Activated CD8-positive, alpha-beta T cell treated with anti-CD3 and anti-CD28 coated beads for 36 hours (primary cell): ENCODE data around the gene PHKB. TPM values are rescaled to one million over a fixed set of nuclear protein-coding genes. Genes with fewer than 3 reads are reported as not detected.
"Not testable (repeated sequence)": the region's sequence is repeated elsewhere in the genome, so short reads cannot be mapped to it uniquely, and the experiment has no call there.

Experiments
- ATAC-seq: fragments of 200-7000 bp; cut with Tn5 transposase; one replicate; pipeline ENCODE4 v1.10.0; 2021; ENCODE audit warnings: mild to moderate bottlenecking, moderate library complexity
- CTCF ChIA-PET: fragments of 350-600 bp; sonication (Branson Sonifier 250); formaldehyde crosslinking; loops from one replicate; lab custom pipeline; 2021; ENCODE audit warnings: antibody characterized with exemption; lab: Charles Lee
- POLR2A ChIA-PET: fragments of 350-600 bp; sonication (Branson Sonifier 250); formaldehyde crosslinking; loops from one replicate; lab custom pipeline; 2021; ENCODE audit warnings: antibody characterized with exemption; lab: Charles Lee
- DNase-seq: peaks from one replicate; pipeline ENCODE4 v3.0.0-alpha.2; 2020
- H3K27ac Mint-ChIP-seq: one replicate; pipeline ENCODE4 v1.8.0; 2021; ENCODE audit warnings: mild to moderate bottlenecking, mixed read lengths
- H3K27me3 Mint-ChIP-seq: one replicate; pipeline ENCODE4 v1.8.0; 2021; ENCODE audit warnings: mixed read lengths
- H3K36me3 Mint-ChIP-seq: one replicate; pipeline ENCODE4 v1.8.0; 2021; ENCODE audit warnings: low read depth, mixed read lengths
- H3K4me1 Mint-ChIP-seq: one replicate; pipeline ENCODE4 v1.8.0; 2021; ENCODE audit warnings: low read depth, mixed read lengths
- H3K4me3 Mint-ChIP-seq: one replicate; pipeline ENCODE4 v1.8.0; 2021; ENCODE audit warnings: mild to moderate bottlenecking, moderate library complexity, mixed read lengths
- H3K9me3 Mint-ChIP-seq: one replicate; pipeline ENCODE4 v1.8.0; 2021; ENCODE audit warnings: mixed read lengths
- intact Hi-C: fragments of 100-400 bp; cut with micrococcal nuclease; formaldehyde crosslinking; loops from one replicate; pipeline ENCODE4 v1.10.0; 2022
- total RNA-seq, 2 experiments: library from RNA; stranded (reverse); gene quantifications; one replicate each; pipeline ENCODE4 v1.2.3, GENCODE V29; 2021
- TF ChIP-seq, protein P1 (sequence below): fragments of 200-600 bp; IDR thresholded peaks from one replicate; pipeline ENCODE4 v1.8.0; 2022; ENCODE audit warnings: antibody characterized with exemption, mild to moderate bottlenecking

Gene PHKB
- total RNA-seq, 2 experiments from 2014 or later, result 20.2 to 23.1 TPM

DNA sequence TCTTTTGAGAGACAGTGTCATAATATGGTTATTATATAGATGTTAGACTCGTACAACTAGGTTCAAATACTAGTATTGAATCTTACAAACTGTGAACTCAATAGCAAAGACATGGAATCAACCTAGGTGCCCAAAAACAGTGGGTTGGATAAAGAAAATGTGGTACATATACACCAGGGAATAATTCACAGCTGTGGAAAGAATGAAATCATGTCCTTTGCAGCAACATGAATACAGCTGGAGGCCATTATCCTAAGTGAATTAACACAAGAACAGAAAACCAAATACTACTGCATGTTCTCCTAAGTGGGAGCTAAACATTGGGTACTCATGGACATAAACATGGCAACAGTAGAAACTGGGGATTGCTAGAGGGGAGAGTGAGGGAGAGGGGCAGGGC, 8.1 kb downstream of the PHKB start:
- H3K36me3 Mint-ChIP-seq, result peaks cover 6% of the 10 kb centered on the region
- intact Hi-C loops, result loop anchor here (10.0 kb wide), 1 partner anchor 324 kb away; the partner anchor contains the start of gene NETO2
- ChIA-PET CTCF (interaction anchor here (0.8 to 1.2 kb wide), 2 partner anchors 9 to 12 kb away, joined by 3 to 5 read pairs; no protein-coding TSS in a partner anchor), POLR2A (interaction anchor here (1.0 kb wide), 1 partner anchor 8 kb away, joined by 3 read pairs; the partner anchor contains the start of genes ITFG1 and PHKB)
- no peaks in the 10 kb centered on the region for H3K9me3 Mint-ChIP-seq
- DNase-seq (no peak), ATAC-seq (no peak)
- H3K4me3 Mint-ChIP-seq, result no peak overlapping the region
- peaks cover 21% of the 10 kb centered on the region for H3K4me1 Mint-ChIP-seq
- H3K27ac Mint-ChIP-seq, result no peak overlapping the region
- TF ChIP-seq, protein P1, sequence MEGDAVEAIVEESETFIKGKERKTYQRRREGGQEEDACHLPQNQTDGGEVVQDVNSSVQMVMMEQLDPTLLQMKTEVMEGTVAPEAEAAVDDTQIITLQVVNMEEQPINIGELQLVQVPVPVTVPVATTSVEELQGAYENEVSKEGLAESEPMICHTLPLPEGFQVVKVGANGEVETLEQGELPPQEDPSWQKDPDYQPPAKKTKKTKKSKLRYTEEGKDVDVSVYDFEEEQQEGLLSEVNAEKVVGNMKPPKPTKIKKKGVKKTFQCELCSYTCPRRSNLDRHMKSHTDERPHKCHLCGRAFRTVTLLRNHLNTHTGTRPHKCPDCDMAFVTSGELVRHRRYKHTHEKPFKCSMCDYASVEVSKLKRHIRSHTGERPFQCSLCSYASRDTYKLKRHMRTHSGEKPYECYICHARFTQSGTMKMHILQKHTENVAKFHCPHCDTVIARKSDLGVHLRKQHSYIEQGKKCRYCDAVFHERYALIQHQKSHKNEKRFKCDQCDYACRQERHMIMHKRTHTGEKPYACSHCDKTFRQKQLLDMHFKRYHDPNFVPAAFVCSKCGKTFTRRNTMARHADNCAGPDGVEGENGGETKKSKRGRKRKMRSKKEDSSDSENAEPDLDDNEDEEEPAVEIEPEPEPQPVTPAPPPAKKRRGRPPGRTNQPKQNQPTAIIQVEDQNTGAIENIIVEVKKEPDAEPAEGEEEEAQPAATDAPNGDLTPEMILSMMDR, result no peak
- no peaks in the 10 kb centered on the region for H3K27me3 Mint-ChIP-seq

DNA sequence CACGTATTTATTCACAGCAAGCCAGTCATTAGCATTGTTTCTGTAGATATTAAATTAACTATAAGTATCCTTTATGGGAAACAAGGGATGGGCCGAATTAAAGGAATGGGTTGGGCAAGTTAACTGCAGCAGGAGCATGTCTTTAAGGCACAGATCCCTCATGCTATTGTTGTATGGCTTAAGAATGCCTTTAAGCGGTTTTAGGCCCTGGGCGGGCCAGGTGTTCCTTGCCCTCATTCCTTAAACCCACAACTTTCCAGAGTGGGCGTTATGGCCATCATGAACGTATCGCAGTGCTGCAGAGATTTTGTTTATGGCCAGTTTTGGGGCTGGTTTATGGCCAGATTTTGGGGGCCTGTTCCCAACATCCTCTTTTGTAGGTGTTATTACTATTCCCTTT, 9.1 kb downstream of the PHKB start:
- intact Hi-C loops, result no loop called here
- H3K4me1 Mint-ChIP-seq, result peaks cover 11% of the 10 kb centered on the region

DNA sequence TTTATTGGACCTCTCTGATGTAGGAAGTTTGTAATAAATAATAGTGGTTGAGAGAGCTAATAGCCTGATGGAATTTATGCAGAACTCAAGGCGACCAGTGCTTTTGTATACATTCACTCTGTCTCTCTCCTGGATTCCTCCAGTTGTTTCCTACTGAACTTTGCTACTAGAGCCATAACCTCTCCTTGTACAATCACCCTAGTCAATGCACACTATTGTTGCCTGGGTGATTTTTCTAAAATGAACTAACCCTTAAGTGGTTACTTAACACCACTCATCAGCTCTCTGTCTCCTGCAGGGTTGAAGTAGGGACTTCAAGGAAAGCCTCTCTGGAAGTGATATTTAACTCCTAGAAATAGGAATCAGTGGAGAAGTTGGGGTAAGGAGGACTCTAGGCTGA, 9.7 kb downstream of the PHKB start:
- Mint-ChIP-seq H3K36me3 (peaks cover 4% of the 10 kb centered on the region), H3K4me3 (no peak overlapping the region), H3K27me3 (no peaks in the 10 kb centered on the region), H3K9me3 (no peaks in the 10 kb centered on the region), H3K27ac (no peak overlapping the region), H3K4me1 (peaks cover 6% of the 10 kb centered on the region)
- ChIA-PET CTCF (interaction anchor here (1.9 kb wide), 1 partner anchor 10 kb away, joined by 7 read pairs; the partner anchor contains the start of genes ITFG1 and PHKB), POLR2A (interaction anchor here (1.0 kb wide), 1 partner anchor 8 kb away, joined by 6 read pairs; no protein-coding TSS in a partner anchor)
- intact Hi-C loops, result no loop called here
- TF ChIP-seq, protein P1, result no peak
- DNase-seq, result no peak
- ATAC-seq, result no peak

More for the DNA sequence above, 9.1 kb downstream of the PHKB start:
- ATAC-seq (no peak), DNase-seq (no peak)
- ChIA-PET POLR2A (interaction anchor here (1.0 kb wide), 1 partner anchor 9 kb away, joined by 3 read pairs; the partner anchor contains the start of genes ITFG1 and PHKB), CTCF (interaction anchor here (1.9 kb wide), 1 partner anchor 9 kb away, joined by 7 read pairs; the partner anchor contains the start of genes ITFG1 and PHKB)
- H3K27ac Mint-ChIP-seq, result no peak overlapping the region
- H3K36me3 Mint-ChIP-seq, result peaks cover 5% of the 10 kb centered on the region
- H3K9me3 Mint-ChIP-seq, result no peaks in the 10 kb centered on the region
- no peaks in the 10 kb centered on the region for H3K27me3 Mint-ChIP-seq
- H3K4me3 Mint-ChIP-seq, result no peak overlapping the region
- TF ChIP-seq, protein P1, result no peak

DNA sequence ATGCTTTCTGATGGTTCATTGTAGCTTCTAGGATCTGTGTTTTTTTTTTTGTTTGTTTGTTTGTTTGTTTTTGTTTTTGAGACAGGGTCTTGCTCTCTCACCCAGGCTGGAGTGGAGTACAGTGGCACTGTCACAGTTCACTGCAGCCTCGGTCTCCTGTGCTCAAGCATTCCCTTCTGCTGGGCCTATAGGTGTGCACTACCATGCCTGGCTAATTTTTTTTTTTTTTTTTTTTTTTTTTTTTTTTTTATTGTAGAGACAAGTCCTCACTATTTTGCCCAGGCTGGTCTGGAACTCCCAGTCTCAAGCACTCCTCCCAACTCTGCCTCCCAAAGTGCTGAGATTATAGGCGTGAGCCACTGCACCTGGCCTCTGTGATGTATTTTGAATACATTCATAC, 11.9 kb downstream of the PHKB start:
- H3K4me1 Mint-ChIP-seq, intact Hi-C loops, H3K9me3 Mint-ChIP-seq, CTCF ChIA-PET, H3K36me3 Mint-ChIP-seq, DNase-seq, H3K27me3 Mint-ChIP-seq, H3K27ac Mint-ChIP-seq, ATAC-seq, H3K4me3 Mint-ChIP-seq: not testable (repeated sequence)
- POLR2A ChIA-PET, result interaction anchor here (0.7 kb wide), 1 partner anchor 333 kb away, joined by 4 read pairs; no protein-coding TSS in a partner anchor

DNA sequence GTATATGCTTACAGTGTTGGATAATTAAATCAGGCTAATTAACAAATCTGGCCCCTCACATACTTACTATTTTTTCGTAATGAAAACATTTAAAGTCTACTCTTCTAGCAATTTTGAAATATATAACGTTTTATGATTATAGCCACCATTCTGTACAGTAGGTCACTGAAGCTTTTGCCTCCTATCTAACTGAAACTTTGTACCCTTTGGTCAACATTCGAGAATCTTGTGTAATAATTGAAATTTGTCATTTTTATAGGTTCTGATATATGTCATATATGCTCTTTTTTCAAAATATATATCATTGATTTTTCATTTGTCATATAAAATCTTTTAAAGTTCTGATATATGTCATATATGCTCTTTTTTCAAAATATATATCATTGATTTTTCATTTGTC, 12.7 kb downstream of the PHKB start:
- ATAC-seq (no peak), DNase-seq (no peak)
- TF ChIP-seq, protein P1, result no peak
- Mint-ChIP-seq H3K4me1 (peaks cover 3% of the 10 kb centered on the region), H3K27me3 (no peaks in the 10 kb centered on the region), H3K4me3 (no peak overlapping the region), H3K36me3 (peaks cover 4% of the 10 kb centered on the region), H3K9me3 (no peaks in the 10 kb centered on the region), H3K27ac (no peak overlapping the region)
- intact Hi-C loops, result no loop called here
- POLR2A ChIA-PET, result interaction anchor here (0.7 kb wide), 1 partner anchor 332 kb away, joined by 4 read pairs; no protein-coding TSS in a partner anchor
- CTCF ChIA-PET, result interaction anchor here (1.2 kb wide), 1 partner anchor 10 kb away, joined by 3 read pairs; no protein-coding TSS in a partner anchor
